A549 (cell line): ENCODE results near the gene EPS8. TPM values are rescaled to one million over a fixed set of nuclear protein-coding genes. Genes with fewer than 3 reads are reported as not detected.

ENCODE experiments used
- ATAC-seq, 2 experiments: fragments of 200-7000 bp in 1 of 2; fragments of >200 bp in 1 of 2; cut with Nextera tagmentation in 1 of 2; cut with Tn5 transposase in 1 of 2; 3 replicates each; pipeline versions ENCODE4 v1.8.0 to v1.9.1; 2018 to 2020; ENCODE audit warnings: mild to moderate bottlenecking in 1 of 2, moderate library complexity in 1 of 2
- CTCF ChIA-PET: fragments of 300-600 bp; sonication (Branson Sonifier 250); formaldehyde crosslinking; extraction: SDS; loops from one replicate; lab custom pipeline; 2021; ENCODE audit warnings: antibody characterized with exemption, inconsistent platforms; lab: Yijun Ruan, JAX
- POLR2A ChIA-PET: fragments of 350-600 bp; formaldehyde crosslinking; extraction: SDS; loops from one replicate; lab custom pipeline; 2021; ENCODE audit warnings: antibody characterized with exemption, inconsistent platforms; lab: Yijun Ruan, JAX
- DNase-seq, 2 experiments: peaks; one replicate each; pipeline versions ENCODE4 v3.0.0 to v3.0.0-alpha.2; 2011 to 2016; ENCODE audit warnings: low read depth in 1 of 2, low spot score in 1 of 2
- FAIRE-seq: peaks from 2 replicates; lab custom pipeline; 2011; peaks lifted over from hg19 to GRCh38; lab: Jason Lieb, UNC
- H3K27ac ChIP-seq, 2 experiments: fragments of >200 bp; sonication (Bioruptor Twin); formaldehyde crosslinking; 3 replicates each; pipeline ENCODE4 v1.5.1; 2016 to 2017
- H3K4me1 ChIP-seq: fragments of >200 bp; sonication (Bioruptor Twin); formaldehyde crosslinking; 3 replicates; pipeline ENCODE4 v1.6.1; 2016
- H3K4me2 ChIP-seq: fragments of >200 bp; sonication (Bioruptor Twin); formaldehyde crosslinking; 3 replicates; pipeline ENCODE4 v1.6.1; 2016
- H3K4me3 ChIP-seq: fragments of >200 bp; sonication (Bioruptor Twin); formaldehyde crosslinking; 3 replicates; pipeline ENCODE4 v1.5.1; 2016
- H3K9me3 ChIP-seq: fragments of >200 bp; sonication (Bioruptor Twin); formaldehyde crosslinking; 3 replicates; pipeline ENCODE4 v1.6.1; 2016
- BCL3 ChIP-seq: fragments of >200 bp; sonication (Bioruptor Twin); formaldehyde crosslinking; IDR thresholded peaks from 3 replicates; pipeline ENCODE4 v1.6.1; 2016
- CBX2 ChIP-seq: fragments of 200-600 bp; sonication (generic); IDR thresholded peaks from 2 replicates; pipeline ENCODE4 v1.6.1; 2016; ENCODE audit warnings: low read depth, mild to moderate bottlenecking, borderline replicate concordance
- CHD2 ChIP-seq: fragments of 150-350 bp; IDR thresholded peaks from 2 replicates; pipeline ENCODE4 v1.6.1; 2014; ENCODE audit warnings: low read length; ENCODE audit not compliant: partially characterized antibody
- CHD4 ChIP-seq: fragments of 200-600 bp; sonication (generic); IDR thresholded peaks from 2 replicates; pipeline ENCODE4 v1.6.1; 2016; ENCODE audit warnings: antibody characterized with exemption, mild to moderate bottlenecking, borderline replicate concordance
- EHF ChIP-seq: fragments of 250-450 bp; sonication (Bioruptor Pico); IDR thresholded peaks from 2 replicates; pipeline ENCODE4 v1.5.0; 2020; ENCODE audit warnings: mild to moderate bottlenecking
- EHMT2 ChIP-seq: fragments of 200-600 bp; sonication (generic); IDR thresholded peaks from 2 replicates; pipeline ENCODE4 v1.6.1; 2016; ENCODE audit warnings: antibody characterized with exemption, low read depth, mild to moderate bottlenecking, moderate library complexity
- FOSB ChIP-seq: fragments of 250-450 bp; sonication (Bioruptor Pico); IDR thresholded peaks from 2 replicates; pipeline ENCODE4 v1.5.0; 2020; ENCODE audit warnings: mild to moderate bottlenecking, moderate library complexity
- GATA3 ChIP-seq: IDR thresholded peaks from 2 replicates; pipeline ENCODE4 v1.6.1; 2012; ENCODE audit warnings: borderline replicate concordance
- HDAC2 ChIP-seq: fragments of 200-600 bp; sonication (generic); IDR thresholded peaks from 2 replicates; pipeline ENCODE4 v1.6.1; 2016
- HES2 ChIP-seq: fragments of >200 bp; sonication (Bioruptor Twin); formaldehyde crosslinking; IDR thresholded peaks from 2 replicates; pipeline ENCODE4 v1.6.1; 2016
- HOXA7 ChIP-seq: fragments of 250-450 bp; sonication (Bioruptor Pico); IDR thresholded peaks from 2 replicates; pipeline ENCODE4 v1.5.0; 2020; ENCODE audit warnings: mild to moderate bottlenecking, moderate library complexity
- HOXB5 ChIP-seq: fragments of 250-450 bp; sonication (Bioruptor Pico); IDR thresholded peaks from 2 replicates; pipeline ENCODE4 v1.5.0; 2020; ENCODE audit warnings: mild to moderate bottlenecking, moderate library complexity
- JUN ChIP-seq, 2 experiments: fragments of >200 bp; sonication (Bioruptor Twin); formaldehyde crosslinking; IDR thresholded peaks; 2 replicates in 1 of 2; 3 replicates in 1 of 2; pipeline ENCODE4 v1.6.1; 2016 to 2017
- KDM1A ChIP-seq: fragments of 200-600 bp; sonication (generic); IDR thresholded peaks from 2 replicates; pipeline ENCODE4 v1.6.1; 2016; ENCODE audit warnings: low read depth, mild to moderate bottlenecking
- KDM5A ChIP-seq: fragments of 200-600 bp; sonication (generic); IDR thresholded peaks from 2 replicates; pipeline ENCODE4 v1.6.1; 2016; ENCODE audit warnings: antibody characterized with exemption, mild to moderate bottlenecking
- MAZ ChIP-seq: fragments of 150-350 bp; IDR thresholded peaks from 2 replicates; pipeline ENCODE4 v1.6.1; 2014; ENCODE audit warnings: antibody characterized with exemption, low read depth, low read length, borderline replicate concordance
- MYC ChIP-seq: IDR thresholded peaks from 2 replicates; pipeline ENCODE4 v1.6.1; 2012; ENCODE audit warnings: mild to moderate bottlenecking, inconsistent platforms, low read length, improper control_type of control experiment, borderline replicate concordance
- NFE2L2 ChIP-seq: fragments of 150-350 bp; conservative IDR thresholded peaks from 2 replicates; pipeline ENCODE4 v1.6.1; 2014; ENCODE audit warnings: low read length
- RAD21 ChIP-seq, 2 experiments: fragments of >200 bp in 1 of 2; sonication (Bioruptor Twin) in 1 of 2; formaldehyde crosslinking in 1 of 2; IDR thresholded peaks in 1 of 2; conservative IDR thresholded peaks in 1 of 2; 2 replicates in 1 of 2; 3 replicates in 1 of 2; pipeline ENCODE4 v1.6.1; 2012 to 2018; ENCODE audit warnings: inconsistent platforms in 1 of 2
- RCOR1 ChIP-seq: fragments of 150-350 bp; IDR thresholded peaks from 2 replicates; pipeline ENCODE4 v1.6.1; 2014; ENCODE audit warnings: antibody characterized with exemption, low read length, low read depth
- SREBF2 ChIP-seq: fragments of 450-650 bp; IDR thresholded peaks from 2 replicates; pipeline ENCODE4 v1.6.1; 2014; ENCODE audit warnings: mild to moderate bottlenecking, moderate library complexity
- TFCP2L1 ChIP-seq: fragments of 250-450 bp; sonication (Bioruptor Pico); IDR thresholded peaks from 2 replicates; pipeline ENCODE4 v1.5.0; 2021; ENCODE audit warnings: mild to moderate bottlenecking
- TP53 ChIP-seq: fragments of 250-450 bp; sonication (Bioruptor Pico); IDR thresholded peaks from 2 replicates; pipeline ENCODE4 v1.5.0; 2021; ENCODE audit warnings: mild to moderate bottlenecking, moderate library complexity
- WGBS: methylation state at CpG from one replicate; pipeline ENCODE4 v1.1.6; 2017; ENCODE audit errors: missing lambda C conversion rate; 5-methylcytosine and 5-hydroxymethylcytosine counted together
- polyA plus RNA-seq, 4 experiments: library from polyadenylated mRNA; depleted of rRNA in 3 of 4; stranded (reverse); fragments of >200 nt; fragmentation: RNase III in 1 of 4; extraction: RNeasy Plus Mini Kit Qiagen cat#74134 plus additional on column Dnase treatment in 1 of 4; gene quantifications; 2 replicates in 3 of 4; 3 replicates in 1 of 4; pipeline ENCODE4 v1.2.3, GENCODE V29; 2011 to 2017
- TF ChIP-seq, protein P1 (sequence below): IDR thresholded peaks from 2 replicates; pipeline ENCODE4 v1.6.1; 2012
- TF ChIP-seq, protein P2 (sequence below): fragments of 450-650 bp; IDR thresholded peaks from 2 replicates; pipeline ENCODE4 v1.6.1; 2014; ENCODE audit warnings: antibody characterized with exemption
- TF ChIP-seq, protein P3 (sequence below): fragments of >200 bp; sonication (Bioruptor Twin); formaldehyde crosslinking; IDR thresholded peaks from 3 replicates; pipeline ENCODE4 v1.5.1; 2016

EPS8 gene
- polyA plus RNA-seq, 2 of the 4 experiments (the other 2 are of a cell fraction), result 25.1 to 101 TPM

GRCh38 chr12:15714256-15714655 is 74.9 kb downstream of the EPS8 start:
- POLR2A ChIA-PET, result no interaction called here
- no peak overlapping the region for H3K4me2 ChIP-seq
- no peak overlapping the region for H3K4me3 ChIP-seq
- FAIRE-seq (no peak), DNase-seq (no peak), ATAC-seq (no peak)
- CTCF ChIA-PET, result no interaction called here
- TF ChIP-seq HDAC2 (no peak), HES2 (no peak), NFE2L2 (no peak), KDM5A (no peak), KDM1A (no peak), EHF (CRISPR knock-in tag) (no peak), CHD2 (no peak), SREBF2 (no peak), EHMT2 (no peak), MYC (no peak), GATA3 (no peak)
- TF ChIP-seq, protein P1, sequence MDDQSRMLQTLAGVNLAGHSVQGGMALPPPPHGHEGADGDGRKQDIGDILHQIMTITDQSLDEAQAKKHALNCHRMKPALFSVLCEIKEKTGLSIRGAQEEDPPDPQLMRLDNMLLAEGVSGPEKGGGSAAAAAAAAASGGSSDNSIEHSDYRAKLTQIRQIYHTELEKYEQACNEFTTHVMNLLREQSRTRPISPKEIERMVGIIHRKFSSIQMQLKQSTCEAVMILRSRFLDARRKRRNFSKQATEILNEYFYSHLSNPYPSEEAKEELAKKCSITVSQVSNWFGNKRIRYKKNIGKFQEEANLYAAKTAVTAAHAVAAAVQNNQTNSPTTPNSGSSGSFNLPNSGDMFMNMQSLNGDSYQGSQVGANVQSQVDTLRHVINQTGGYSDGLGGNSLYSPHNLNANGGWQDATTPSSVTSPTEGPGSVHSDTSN, result no peak
- TF ChIP-seq, protein P2, sequence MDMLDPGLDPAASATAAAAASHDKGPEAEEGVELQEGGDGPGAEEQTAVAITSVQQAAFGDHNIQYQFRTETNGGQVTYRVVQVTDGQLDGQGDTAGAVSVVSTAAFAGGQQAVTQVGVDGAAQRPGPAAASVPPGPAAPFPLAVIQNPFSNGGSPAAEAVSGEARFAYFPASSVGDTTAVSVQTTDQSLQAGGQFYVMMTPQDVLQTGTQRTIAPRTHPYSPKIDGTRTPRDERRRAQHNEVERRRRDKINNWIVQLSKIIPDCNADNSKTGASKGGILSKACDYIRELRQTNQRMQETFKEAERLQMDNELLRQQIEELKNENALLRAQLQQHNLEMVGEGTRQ, result no peak
- H3K4me1 ChIP-seq, result peaks cover 73% of the 10 kb centered on the region
- WGBS, result 95% methylated on average over 2 of the region's 2 CpGs
- peak overlapping the region; percentile 50 to 82; a peak in 5 of 6 replicates for H3K27ac ChIP-seq
- H3K9me3 ChIP-seq, result no peaks in the 10 kb centered on the region

GRCh38 chr12:15712823-15713660 is 76.1 kb downstream of the EPS8 start:
- FAIRE-seq, result peak; percentile 86
- 1% methylated on average over 8 of the region's 8 CpGs for WGBS
- peak in 1 of 2 experiments; percentile 85 for DNase-seq
- ChIA-PET CTCF (interaction anchor here (0.5 to 1.1 kb wide), 3 partner anchors 32 to 943 kb away, joined by 3 read pairs; no protein-coding TSS in a partner anchor), POLR2A (interaction anchor here (2.7 kb wide), 1 partner anchor 76 kb away, joined by 11 read pairs; the partner anchor contains the start of gene EPS8)
- Histone ChIP-seq H3K9me3 (no peaks in the 10 kb centered on the region), H3K27ac (peak overlapping the region; percentile 80 to 82), H3K4me2 (peak overlapping the region; percentile 88), H3K4me1 (peaks cover 61% of the 10 kb centered on the region), H3K4me3 (peak overlapping the region; percentile 42)
- 0 out of 3 replicates have a peak, but pooled peaks have one; percentile 10 for TF ChIP-seq BCL3
- no peak for TF ChIP-seq TP53
- 0 out of 5 replicates have a peak, but pooled peaks have one; percentile 27 to 53 for TF ChIP-seq JUN (IDR thresholded peaks at IDR 0.05)
- no peak for TF ChIP-seq CBX2
- peak; percentile 68 to 87 for ATAC-seq

DNA sequence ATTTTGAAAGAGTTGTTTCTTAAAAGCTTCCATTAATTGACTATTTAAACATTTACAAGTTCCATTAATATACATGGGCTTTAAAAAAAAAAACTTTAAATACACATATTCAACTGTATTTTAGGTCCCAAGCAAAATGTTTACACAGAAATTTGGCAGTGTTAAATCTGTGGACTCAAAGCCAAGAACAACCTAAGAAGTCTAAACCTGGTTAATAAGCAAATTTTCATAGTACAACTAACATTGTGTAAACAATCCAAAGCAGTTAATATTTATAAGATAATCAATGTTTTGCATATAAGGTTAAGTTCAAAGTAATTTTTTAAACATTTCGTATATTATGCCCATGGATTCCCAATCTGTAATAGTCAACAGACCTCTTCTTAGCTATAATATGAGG is 77.0 kb downstream of the EPS8 start:
- Histone ChIP-seq H3K4me1 (peaks cover 60% of the 10 kb centered on the region), H3K4me3 (peak overlapping the region; percentile 42), H3K4me2 (peak overlapping the region; percentile 88), H3K9me3 (no peaks in the 10 kb centered on the region), H3K27ac (peak overlapping the region; percentile 80 to 82)
- DNase-seq (no peak), ATAC-seq (no peak), FAIRE-seq (peak; percentile 49)
- ChIA-PET CTCF (interaction anchor here (0.7 kb wide), 1 partner anchor 143 kb away, joined by 3 read pairs; no protein-coding TSS in a partner anchor), POLR2A (interaction anchor here (1.0 to 2.7 kb wide), 2 partner anchors 77 to 170 kb away, joined by 3 to 11 read pairs; partner anchors contain the start of genes EPS8 and STRAP)
- 11% methylated on average over 1 of the region's 1 CpG for whole genome bisulfite sequencing
- no peak for TF ChIP-seq RCOR1
- TF ChIP-seq GATA3, result no peak
- TF ChIP-seq FOSB (CRISPR knock-in tag), result no peak
- no peak for TF ChIP-seq HES2
- TF ChIP-seq TFCP2L1, result no peak
- no peak for TF ChIP-seq HOXA7 (CRISPR knock-in tag)
- no peak for TF ChIP-seq CHD4
- TF ChIP-seq, protein P1, result no peak
- no peak for TF ChIP-seq MAZ
- TF ChIP-seq, protein P3, sequence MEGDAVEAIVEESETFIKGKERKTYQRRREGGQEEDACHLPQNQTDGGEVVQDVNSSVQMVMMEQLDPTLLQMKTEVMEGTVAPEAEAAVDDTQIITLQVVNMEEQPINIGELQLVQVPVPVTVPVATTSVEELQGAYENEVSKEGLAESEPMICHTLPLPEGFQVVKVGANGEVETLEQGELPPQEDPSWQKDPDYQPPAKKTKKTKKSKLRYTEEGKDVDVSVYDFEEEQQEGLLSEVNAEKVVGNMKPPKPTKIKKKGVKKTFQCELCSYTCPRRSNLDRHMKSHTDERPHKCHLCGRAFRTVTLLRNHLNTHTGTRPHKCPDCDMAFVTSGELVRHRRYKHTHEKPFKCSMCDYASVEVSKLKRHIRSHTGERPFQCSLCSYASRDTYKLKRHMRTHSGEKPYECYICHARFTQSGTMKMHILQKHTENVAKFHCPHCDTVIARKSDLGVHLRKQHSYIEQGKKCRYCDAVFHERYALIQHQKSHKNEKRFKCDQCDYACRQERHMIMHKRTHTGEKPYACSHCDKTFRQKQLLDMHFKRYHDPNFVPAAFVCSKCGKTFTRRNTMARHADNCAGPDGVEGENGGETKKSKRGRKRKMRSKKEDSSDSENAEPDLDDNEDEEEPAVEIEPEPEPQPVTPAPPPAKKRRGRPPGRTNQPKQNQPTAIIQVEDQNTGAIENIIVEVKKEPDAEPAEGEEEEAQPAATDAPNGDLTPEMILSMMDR, result no peak
- TF ChIP-seq RAD21 (conservative IDR thresholded peaks at IDR 0.05 in 1 of 2, IDR thresholded peaks at IDR 0.05 in 1 of 2), result no peak
- no peak for TF ChIP-seq HOXB5 (CRISPR knock-in tag)
